Cardiac fibroblast (primary cell): ENCODE data around the gene HERPUD1.
A peak's percentile ranks its signal among the peaks of the same experiment; 100 is the strongest.

Experiments used
- DNase-seq, 2 donors: peaks; one replicate each; pipeline versions ENCODE4 v3.0.0 to v3.0.0-alpha.2; 2010; ENCODE audit warnings: low read depth in 2 of 2
- H3K4me3 ChIP-seq, 2 donors: replicated peaks in 1 of 2; 1 replicate in 1 of 2; 2 replicates in 1 of 2; pipeline ENCODE4 v1.5.1; 2011; ENCODE audit warnings: low read depth in 2 of 2, low read length in 2 of 2, mild to moderate bottlenecking in 2 of 2, moderate library complexity in 1 of 2
- TF ChIP-seq, protein P1 (sequence below): IDR thresholded peaks from one replicate; pipeline ENCODE4 v1.5.1; 2011; ENCODE audit warnings: low read depth, mild to moderate bottlenecking, low read length, inconsistent platforms

HERPUD1 gene

DNA sequence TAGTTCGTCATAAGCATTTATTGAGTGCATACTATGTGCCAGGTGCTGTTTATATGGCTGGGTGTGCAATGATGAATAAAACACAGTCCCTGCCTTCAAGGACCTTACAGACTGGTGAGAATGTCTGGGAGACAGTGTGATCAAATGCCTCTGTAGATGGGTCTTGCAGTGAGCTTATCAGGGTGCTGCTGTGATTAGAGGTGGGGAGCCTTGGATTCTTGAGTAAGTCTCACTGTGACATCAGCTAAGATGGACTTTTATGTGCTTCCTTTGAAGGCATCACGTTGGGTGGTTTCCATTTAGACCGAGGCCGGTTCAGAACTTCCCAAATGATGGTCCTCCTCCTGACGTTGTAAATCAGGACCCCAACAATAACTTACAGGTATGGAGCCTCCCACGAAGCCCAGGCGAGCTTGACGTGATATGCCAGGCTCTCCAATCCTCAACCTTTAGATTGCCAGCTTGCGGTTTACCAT is 10.0 kb downstream of the HERPUD1 start:
- no peak for DNase-seq

DNA sequence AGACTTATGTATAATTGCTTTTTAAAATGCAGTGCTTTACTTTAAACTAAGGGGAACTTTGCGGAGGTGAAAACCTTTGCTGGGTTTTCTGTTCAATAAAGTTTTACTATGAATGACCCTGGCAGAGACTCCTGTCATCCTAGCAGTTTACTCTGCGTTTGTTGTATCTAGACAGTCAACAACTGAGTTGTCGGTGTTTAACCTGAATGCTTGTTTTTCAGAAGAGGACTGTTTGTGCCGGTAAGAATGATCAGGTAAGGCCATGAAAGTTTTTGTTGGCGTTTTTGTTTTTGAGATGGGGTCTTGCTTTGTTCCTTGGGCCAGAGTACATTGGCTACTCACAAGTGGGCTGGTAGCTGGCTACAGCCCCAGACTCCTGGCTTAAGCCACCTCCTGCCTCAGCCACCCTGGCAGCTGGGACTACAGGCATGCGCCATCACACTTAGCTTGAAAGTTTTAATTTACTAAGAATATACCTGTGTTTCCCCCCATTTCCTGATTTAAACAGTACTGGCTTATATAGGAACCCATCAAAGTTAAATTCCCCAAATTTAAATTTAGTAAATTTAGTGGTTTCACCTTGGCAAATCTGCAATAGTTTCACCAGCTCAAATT is 11.9 kb downstream of the HERPUD1 start:
- DNase-seq = no peak
- TF ChIP-seq, protein P1, sequence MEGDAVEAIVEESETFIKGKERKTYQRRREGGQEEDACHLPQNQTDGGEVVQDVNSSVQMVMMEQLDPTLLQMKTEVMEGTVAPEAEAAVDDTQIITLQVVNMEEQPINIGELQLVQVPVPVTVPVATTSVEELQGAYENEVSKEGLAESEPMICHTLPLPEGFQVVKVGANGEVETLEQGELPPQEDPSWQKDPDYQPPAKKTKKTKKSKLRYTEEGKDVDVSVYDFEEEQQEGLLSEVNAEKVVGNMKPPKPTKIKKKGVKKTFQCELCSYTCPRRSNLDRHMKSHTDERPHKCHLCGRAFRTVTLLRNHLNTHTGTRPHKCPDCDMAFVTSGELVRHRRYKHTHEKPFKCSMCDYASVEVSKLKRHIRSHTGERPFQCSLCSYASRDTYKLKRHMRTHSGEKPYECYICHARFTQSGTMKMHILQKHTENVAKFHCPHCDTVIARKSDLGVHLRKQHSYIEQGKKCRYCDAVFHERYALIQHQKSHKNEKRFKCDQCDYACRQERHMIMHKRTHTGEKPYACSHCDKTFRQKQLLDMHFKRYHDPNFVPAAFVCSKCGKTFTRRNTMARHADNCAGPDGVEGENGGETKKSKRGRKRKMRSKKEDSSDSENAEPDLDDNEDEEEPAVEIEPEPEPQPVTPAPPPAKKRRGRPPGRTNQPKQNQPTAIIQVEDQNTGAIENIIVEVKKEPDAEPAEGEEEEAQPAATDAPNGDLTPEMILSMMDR = no peak
- H3K4me3 ChIP-seq = no peak overlapping the region

More for the DNA sequence above, 10.0 kb downstream of the HERPUD1 start:
- no peak overlapping the region for H3K4me3 ChIP-seq
- TF ChIP-seq, protein P1 = no peak

DNA sequence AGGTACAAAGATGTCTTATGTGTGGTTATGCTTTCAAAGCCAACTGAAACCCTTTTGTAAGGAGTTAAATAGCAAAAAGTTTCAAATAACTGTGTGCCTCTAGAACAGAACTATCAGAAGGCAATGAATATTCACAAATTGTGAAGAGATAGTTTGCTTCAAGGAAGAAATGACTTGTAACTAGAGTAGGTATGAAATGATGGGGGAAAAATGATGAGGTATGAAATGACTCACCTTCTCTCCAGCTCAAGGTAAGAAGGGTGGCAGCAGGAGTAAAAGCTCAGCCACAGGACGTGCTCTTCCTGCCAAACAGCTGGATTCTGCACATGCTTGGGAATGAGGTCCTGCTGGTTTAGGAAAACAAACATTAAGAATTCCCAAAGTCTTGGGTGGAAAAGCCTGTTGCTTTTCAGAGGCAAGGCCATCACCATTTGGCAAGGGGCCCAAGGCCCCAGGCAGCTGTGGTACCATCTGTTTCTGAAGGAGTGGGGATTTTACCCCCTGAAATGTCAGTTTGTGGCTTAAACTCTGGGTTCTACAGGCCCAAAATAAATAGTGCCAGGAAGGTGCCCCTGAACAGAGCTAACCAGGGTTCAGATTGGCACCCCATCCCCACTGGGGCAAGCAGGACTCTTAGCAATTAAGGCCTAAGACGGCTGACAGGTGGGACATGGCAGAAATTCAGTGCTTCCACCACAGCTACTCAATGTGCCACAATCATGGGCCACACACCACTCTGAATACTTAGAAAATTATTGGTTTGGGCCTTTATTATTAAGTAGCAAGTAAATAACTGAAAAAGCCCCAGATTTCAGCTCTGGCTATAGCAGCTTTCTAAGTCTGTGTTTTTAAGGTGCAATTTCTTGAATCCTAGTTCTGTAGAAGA is 13.3 kb downstream of the HERPUD1 start:
- H3K4me3 ChIP-seq = no peak overlapping the region
- no peak for DNase-seq
- TF ChIP-seq, protein P1 = no peak

DNA sequence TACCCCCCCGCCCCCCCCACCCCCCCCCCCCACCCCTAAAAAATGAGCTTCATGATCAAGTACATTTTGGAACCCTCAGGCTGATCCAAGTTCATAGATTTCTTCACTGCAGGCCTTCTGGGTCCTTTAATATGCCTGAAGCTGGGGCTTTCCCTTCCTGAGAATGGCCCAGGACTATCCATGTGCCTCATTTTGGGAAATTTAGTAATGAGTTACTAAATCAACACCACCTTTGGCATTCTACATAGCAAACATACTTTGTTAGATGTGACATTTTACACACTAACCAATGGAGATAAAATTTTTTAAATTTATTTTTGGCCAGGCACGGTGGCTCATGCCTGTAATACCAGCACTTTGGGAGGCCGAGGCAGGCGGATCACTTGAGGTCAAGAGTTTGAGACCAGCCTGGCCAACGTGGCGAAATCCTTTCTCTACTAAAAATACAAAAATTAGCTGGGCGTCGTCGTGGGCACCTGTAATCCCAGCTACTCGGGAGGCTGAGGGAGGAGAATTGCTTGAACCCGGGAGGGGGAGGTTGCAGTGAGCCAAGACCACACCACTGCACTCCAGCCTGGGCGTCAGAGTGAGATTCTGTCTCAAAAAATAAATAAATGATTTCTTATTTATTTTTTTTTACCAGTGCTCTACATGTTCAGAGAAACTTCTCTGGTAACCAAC is 14.0 kb downstream of the HERPUD1 start:
- DNase-seq = no peak
- no peak overlapping the region for H3K4me3 ChIP-seq
- TF ChIP-seq, protein P1 = no peak

DNA sequence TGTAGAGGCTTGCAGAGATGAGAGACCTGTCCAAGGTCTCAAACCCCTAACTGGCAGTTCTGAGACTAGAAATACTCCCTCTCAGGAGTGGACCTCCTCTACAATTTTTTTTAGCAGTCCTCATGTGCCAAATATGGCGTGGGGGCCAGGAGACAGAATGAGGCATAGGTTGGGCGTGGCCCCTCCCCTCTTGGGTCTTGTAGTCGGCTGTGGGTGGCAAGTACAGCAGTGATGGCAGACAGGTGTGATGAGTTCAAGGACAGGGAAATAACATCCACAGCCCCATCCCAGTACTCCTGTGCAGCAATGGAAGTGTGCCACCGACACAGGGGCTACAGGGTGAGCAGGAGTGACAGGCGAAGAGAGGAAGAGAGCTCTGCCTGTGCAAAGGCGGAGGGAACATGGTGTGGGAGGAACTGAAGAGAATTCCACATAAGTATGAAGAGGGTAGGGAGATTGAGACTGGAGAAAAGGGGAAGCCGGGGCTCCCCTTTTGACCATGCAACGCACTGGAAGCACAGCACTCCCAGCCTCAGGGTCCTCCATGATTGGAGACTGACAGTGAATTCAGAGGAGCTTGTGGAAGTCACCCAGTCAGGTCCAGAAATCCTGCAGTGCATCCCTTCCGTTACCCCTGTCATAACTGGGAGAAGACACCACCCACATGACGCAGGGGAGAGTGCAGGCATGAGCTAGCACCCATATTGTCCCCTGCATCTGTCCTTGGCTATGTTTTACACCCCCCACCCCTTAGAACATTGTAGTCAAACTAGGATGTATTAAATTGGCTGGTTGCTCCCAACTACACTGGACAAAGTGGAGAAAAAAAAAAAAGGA is 15.0 kb downstream of the HERPUD1 start:
- DNase-seq = peak in 1 of 2 donors; percentile 42
- TF ChIP-seq, protein P1 = no peak
- no peak overlapping the region for H3K4me3 ChIP-seq

DNA sequence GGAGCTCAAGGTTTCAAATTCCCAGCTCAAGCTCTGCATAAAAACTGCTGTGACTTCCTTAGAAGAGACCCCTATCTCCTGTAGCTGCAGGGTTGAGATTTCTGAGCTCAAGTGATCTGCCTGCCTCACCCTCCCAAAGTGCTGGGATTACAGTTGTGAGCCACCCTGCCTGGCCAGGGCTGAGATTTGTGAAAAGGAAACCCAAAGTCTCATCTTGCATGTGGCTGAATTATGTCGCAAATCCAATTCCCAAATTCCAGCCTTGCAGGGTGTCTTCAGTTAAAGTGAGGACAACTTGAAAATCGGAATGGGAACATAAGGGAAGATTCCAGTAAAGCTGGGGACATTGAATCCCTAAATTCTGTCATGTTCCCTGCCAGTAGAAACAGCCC is 15.7 kb downstream of the HERPUD1 start:
- TF ChIP-seq, protein P1 = no peak
- no peak for DNase-seq
- no peak overlapping the region for H3K4me3 ChIP-seq
